Gastroesophageal sphincter (tissue), 3 donors: ENCODE data around the gene ADIPOR2.

Source experiments
- EP300 ChIP-seq: sonication (generic); formaldehyde crosslinking; IDR thresholded peaks from one replicate; pipeline ENCODE4 v1.6.1; 2017; ENCODE audit warnings: antibody characterized with exemption, mild to moderate bottlenecking
- POLR2A ChIP-seq, 2 donors: fragments of 450-650 bp; IDR thresholded peaks; one replicate each; pipeline ENCODE4 v1.6.1; 2017; ENCODE audit warnings: antibody characterized with exemption in 2 of 2, mild to moderate bottlenecking in 2 of 2, moderate library complexity in 1 of 2
- POLR2AphosphoS5 ChIP-seq: sonication (generic); formaldehyde crosslinking; IDR thresholded peaks from one replicate; pipeline ENCODE4 v1.6.1; 2017; ENCODE audit warnings: antibody characterized with exemption
- TF ChIP-seq, protein P1 (sequence below), 4 experiments: fragments of 200-600 bp in 2 of 4; fragments of 450-650 bp in 2 of 4; sonication (generic) in 1 of 4; IDR thresholded peaks; one replicate each; pipeline ENCODE4 v1.5.1; 2017 to 2019; ENCODE audit warnings: antibody characterized with exemption in 4 of 4, mild to moderate bottlenecking in 2 of 4, moderate library complexity in 2 of 4

DNA sequence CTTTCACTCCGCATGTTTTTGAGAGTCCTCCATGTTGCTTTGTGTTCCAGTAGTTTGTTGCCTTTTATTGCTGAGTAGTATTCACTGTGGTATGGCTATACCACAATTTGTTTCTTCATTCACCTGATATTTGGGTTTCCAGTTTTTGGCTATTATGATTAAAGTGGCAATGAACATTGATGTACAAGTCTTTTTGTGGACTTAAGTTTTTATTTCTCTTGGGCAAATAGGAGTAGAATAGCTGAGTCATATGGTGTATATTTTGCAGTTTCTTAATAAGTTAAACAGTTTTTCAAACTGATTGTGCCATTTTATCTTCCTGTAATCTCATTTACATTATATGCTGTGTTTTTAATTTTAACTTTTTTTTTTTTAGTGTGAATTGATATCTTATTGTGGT lies 16.2 kb downstream of the ADIPOR2 start:
- TF ChIP-seq EP300 (no peak), POLR2A (IDR thresholded peaks at IDR 0.05) (no peak), POLR2AphosphoS5 (no peak)
- TF ChIP-seq, protein P1, sequence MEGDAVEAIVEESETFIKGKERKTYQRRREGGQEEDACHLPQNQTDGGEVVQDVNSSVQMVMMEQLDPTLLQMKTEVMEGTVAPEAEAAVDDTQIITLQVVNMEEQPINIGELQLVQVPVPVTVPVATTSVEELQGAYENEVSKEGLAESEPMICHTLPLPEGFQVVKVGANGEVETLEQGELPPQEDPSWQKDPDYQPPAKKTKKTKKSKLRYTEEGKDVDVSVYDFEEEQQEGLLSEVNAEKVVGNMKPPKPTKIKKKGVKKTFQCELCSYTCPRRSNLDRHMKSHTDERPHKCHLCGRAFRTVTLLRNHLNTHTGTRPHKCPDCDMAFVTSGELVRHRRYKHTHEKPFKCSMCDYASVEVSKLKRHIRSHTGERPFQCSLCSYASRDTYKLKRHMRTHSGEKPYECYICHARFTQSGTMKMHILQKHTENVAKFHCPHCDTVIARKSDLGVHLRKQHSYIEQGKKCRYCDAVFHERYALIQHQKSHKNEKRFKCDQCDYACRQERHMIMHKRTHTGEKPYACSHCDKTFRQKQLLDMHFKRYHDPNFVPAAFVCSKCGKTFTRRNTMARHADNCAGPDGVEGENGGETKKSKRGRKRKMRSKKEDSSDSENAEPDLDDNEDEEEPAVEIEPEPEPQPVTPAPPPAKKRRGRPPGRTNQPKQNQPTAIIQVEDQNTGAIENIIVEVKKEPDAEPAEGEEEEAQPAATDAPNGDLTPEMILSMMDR (IDR thresholded peaks at IDR 0.05) = no peak
